DLD1 (cell line): ENCODE measurements around the gene RNU11.
"Not testable (repeated sequence)": the region's sequence is repeated elsewhere in the genome, so short reads cannot be mapped to it uniquely, and the experiment has no call there.

ENCODE experiments used
- in situ Hi-C: cut with HindIII; loops from 2 replicates; pipeline ENCODE4 v1.10.0; 2017; ENCODE audit warnings: low sequenced_read_pairs

RNU11 gene

GRCh38 chr1:28648474-28649198, at the start of gene RNU11:
TSS of gene RNU11 (plus strand) at chr1:28648600.
- in situ Hi-C loops: no loop called here

- in situ Hi-C loops: loop anchor here (10.0 to 25.0 kb wide), 2 partner anchors 187 to 339 kb away; partner anchors contain the start of gene SESN2
These were observed 46.7 kb upstream of the RNU11 start for GRCh38 chr1:28601696-28602095.

GRCh38 chr1:28602536-28603439, 45.6 kb upstream of the RNU11 start:
- in situ Hi-C loops: loop anchor here (10.0 to 25.0 kb wide), 2 partner anchors 188 to 340 kb away; partner anchors contain the start of gene SESN2

- in situ Hi-C loops: loop anchor here (10.0 to 25.0 kb wide), 2 partner anchors 190 to 342 kb away; partner anchors contain the start of gene SESN2
These were observed 44.0 kb upstream of the RNU11 start for GRCh38 chr1:28604411-28604810.

GRCh38 chr1:28604962-28605361, 43.4 kb upstream of the RNU11 start:
- in situ Hi-C loops: loop anchor here (10.0 to 25.0 kb wide), 2 partner anchors 190 to 343 kb away; partner anchors contain the start of gene SESN2

GRCh38 chr1:28606771-28607170, 41.6 kb upstream of the RNU11 start:
- in situ Hi-C loops: loop anchor here (10.0 to 25.0 kb wide), 2 partner anchors 192 to 344 kb away; partner anchors contain the start of gene SESN2

- in situ Hi-C loops: loop anchor here (25.0 kb wide), 1 partner anchor 351 kb away; the partner anchor contains the start of gene SESN2
These were observed 35.2 kb upstream of the RNU11 start for GRCh38 chr1:28613175-28613574.

- in situ Hi-C loops: no loop called here
These were observed 16.7 kb upstream of the RNU11 start for GRCh38 chr1:28631713-28632112.

- in situ Hi-C loops: no loop called here
These were observed 15.8 kb upstream of the RNU11 start for GRCh38 chr1:28632560-28632959.

GRCh38 chr1:28640766-28641165, 7.6 kb upstream of the RNU11 start:
- in situ Hi-C loops: no loop called here

- in situ Hi-C loops: no loop called here
These were observed 6.1 kb upstream of the RNU11 start for GRCh38 chr1:28642056-28642846.

GRCh38 chr1:28642847-28643635, 5.4 kb upstream of the RNU11 start, which contains the start of gene TAF12:
TSS of gene TAF12 (minus strand) at chr1:28643067. CDS start at chr1:28622081, 20,986 bp downstream.
- in situ Hi-C loops: no loop called here

- in situ Hi-C loops: no loop called here
These were observed 3.9 kb upstream of the RNU11 start for GRCh38 chr1:28644494-28644893.

- in situ Hi-C loops: not testable (repeated sequence)
These were observed 3.0 kb upstream of the RNU11 start for GRCh38 chr1:28645406-28645805.

- in situ Hi-C loops: no loop called here
These were observed 2.4 kb upstream of the RNU11 start for GRCh38 chr1:28646040-28646439.

GRCh38 chr1:28648008-28648473, 359 bp upstream of the RNU11 start:
- in situ Hi-C loops: no loop called here

GRCh38 chr1:28653063-28653462, 4.7 kb downstream of the RNU11 start:
- in situ Hi-C loops: not testable (repeated sequence)

- in situ Hi-C loops: not testable (repeated sequence)
These were observed 5.5 kb downstream of the RNU11 start for GRCh38 chr1:28653870-28654269.

- in situ Hi-C loops: not testable (repeated sequence)
These were observed 7.3 kb downstream of the RNU11 start for GRCh38 chr1:28655448-28656311.
